Liver (tissue), 9 donors: ENCODE data around the gene RECQL5. TPM values are rescaled to one million over a fixed set of nuclear protein-coding genes. Genes with fewer than 3 reads are reported as not detected.

Source experiments
- DNase-seq: peaks from one replicate; pipeline ENCODE4 v3.0.0-alpha.2; 2017; ENCODE audit warnings: low spot score
- H3K27ac ChIP-seq, 2 donors: one replicate each; pipeline ENCODE4 v1.7.0; 2013; ENCODE audit warnings: inconsistent platforms in 2 of 2, low read length in 2 of 2, control low read depth in 1 of 2, low read depth in 1 of 2, mild to moderate bottlenecking in 1 of 2
- H3K27me3 ChIP-seq, 4 donors: one replicate each; pipeline versions ENCODE4 v1.6.1 to v1.7.0; 2013; ENCODE audit warnings: low read length in 3 of 4, inconsistent platforms in 1 of 4, mild to moderate bottlenecking in 1 of 4, moderate library complexity in 1 of 4; ENCODE audit not compliant: control insufficient read depth in 4 of 4, insufficient read depth in 4 of 4
- H3K36me3 ChIP-seq, 4 donors: one replicate each; pipeline versions ENCODE4 v1.6.1 to v1.7.0; 2013; ENCODE audit warnings: low read length in 3 of 4, mild to moderate bottlenecking in 3 of 4, low read depth in 1 of 4, moderate library complexity in 1 of 4; ENCODE audit not compliant: control insufficient read depth in 4 of 4, insufficient read depth in 3 of 4
- H3K4me1 ChIP-seq, 4 donors: one replicate each; pipeline versions ENCODE4 v1.6.1 to v1.7.0; 2013; ENCODE audit warnings: low read length in 3 of 4, mild to moderate bottlenecking in 3 of 4, moderate library complexity in 1 of 4; ENCODE audit not compliant: control insufficient read depth in 4 of 4, insufficient read depth in 4 of 4
- H3K4me3 ChIP-seq, 3 donors: one replicate each; pipeline versions ENCODE4 v1.6.1 to v1.7.0; 2013; ENCODE audit warnings: low read length in 3 of 3, control low read depth in 1 of 3, low read depth in 1 of 3, mild to moderate bottlenecking in 1 of 3
- H3K9ac ChIP-seq, 2 donors: one replicate each; pipeline ENCODE4 v1.7.0; 2013; ENCODE audit warnings: low read length in 2 of 2, mild to moderate bottlenecking in 2 of 2, moderate library complexity in 2 of 2, control low read depth in 1 of 2, low read depth in 1 of 2
- H3K9me3 ChIP-seq, 4 donors: one replicate each; pipeline versions ENCODE4 v1.6.1 to v1.7.0; 2013; ENCODE audit warnings: low read length in 3 of 4; ENCODE audit not compliant: control insufficient read depth in 4 of 4
- CTCF ChIP-seq: fragments of 150-350 bp; IDR thresholded peaks from 2 replicates; pipeline ENCODE4 v1.5.1; 2017; ENCODE audit warnings: improper control_type of control experiment, low read depth, low read length; ENCODE audit not compliant: missing input control
- EGR1 ChIP-seq, 2 donors: IDR thresholded peaks; 2 replicates each; pipeline ENCODE4 v1.6.1; 2016 to 2018; ENCODE audit warnings: antibody characterized with exemption in 2 of 2, low read depth in 2 of 2
- FOXA1 ChIP-seq: IDR thresholded peaks from 2 replicates; pipeline ENCODE4 v1.6.1; 2016; ENCODE audit warnings: antibody characterized with exemption
- GABPA ChIP-seq, 2 donors: IDR thresholded peaks in 1 of 2; conservative IDR thresholded peaks in 1 of 2; 2 replicates each; pipeline ENCODE4 v1.6.1; 2016; ENCODE audit warnings: antibody characterized with exemption in 2 of 2, mild to moderate bottlenecking in 1 of 2, moderate library complexity in 1 of 2
- HNF4A ChIP-seq, 2 donors: conservative IDR thresholded peaks; 2 replicates each; pipeline ENCODE4 v1.6.1; 2016; ENCODE audit warnings: antibody characterized with exemption in 2 of 2, mild to moderate bottlenecking in 2 of 2
- HNF4G ChIP-seq: IDR thresholded peaks from 2 replicates; pipeline ENCODE4 v1.6.1; 2016; ENCODE audit warnings: antibody characterized with exemption
- JUND ChIP-seq, 2 donors: IDR thresholded peaks; 2 replicates each; pipeline ENCODE4 v1.6.1; 2016; ENCODE audit warnings: antibody characterized with exemption in 2 of 2
- NR2F2 ChIP-seq: IDR thresholded peaks from 2 replicates; pipeline ENCODE4 v1.6.1; 2016; ENCODE audit warnings: antibody characterized with exemption
- RAD21 ChIP-seq, 2 donors: IDR thresholded peaks; 2 replicates each; pipeline ENCODE4 v1.6.1; 2016; ENCODE audit warnings: antibody characterized with exemption in 2 of 2, mild to moderate bottlenecking in 2 of 2
- RXRA ChIP-seq, 2 donors: IDR thresholded peaks; 2 replicates each; pipeline ENCODE4 v1.6.1; 2017 to 2018; ENCODE audit warnings: antibody characterized with exemption in 2 of 2, mild to moderate bottlenecking in 1 of 2
- SP1 ChIP-seq: IDR thresholded peaks from 2 replicates; pipeline ENCODE4 v1.6.1; 2018; ENCODE audit warnings: antibody characterized with exemption, mild to moderate bottlenecking
- TAF1 ChIP-seq: conservative IDR thresholded peaks from 2 replicates; pipeline ENCODE4 v1.6.1; 2016; ENCODE audit warnings: antibody characterized with exemption, mild to moderate bottlenecking
- YY1 ChIP-seq: IDR thresholded peaks from 2 replicates; pipeline ENCODE4 v1.6.1; 2016; ENCODE audit warnings: antibody characterized with exemption, mild to moderate bottlenecking
- ZBTB33 ChIP-seq: IDR thresholded peaks from 2 replicates; pipeline ENCODE4 v1.6.1; 2016; ENCODE audit warnings: antibody characterized with exemption
- WGBS: extraction: QIAGEN DNeasy Blood & Tissue Kit; methylation state at CpG from one replicate; pipeline ENCODE4 v1.1.7; 2013; 5-methylcytosine and 5-hydroxymethylcytosine counted together
- polyA plus RNA-seq, 2 donors: library from polyadenylated mRNA; stranded (reverse) in 1 of 2; unstranded in 1 of 2; fragments of 200-250 nt in 1 of 2; fragments of >200 nt in 1 of 2; fragmentation: Nextera tagmentation in 1 of 2; extraction: Ambion mirVana in 1 of 2; gene quantifications; one replicate each; pipeline versions ENCODE4 v1.2.1 to v1.2.3, GENCODE V29; 2013 to 2015
- total RNA-seq, 2 donors: library from RNA; depleted of rRNA; stranded (reverse); fragments of >200 nt; gene quantifications; one replicate each; pipeline ENCODE4 v1.2.3, GENCODE V29; 2014
- TF ChIP-seq, protein P1 (sequence below): IDR thresholded peaks from 2 replicates; pipeline ENCODE4 v1.6.1; 2016; ENCODE audit warnings: antibody characterized with exemption
- TF ChIP-seq, protein P2 (sequence below): IDR thresholded peaks from 2 replicates; pipeline ENCODE4 v1.6.1; 2016; ENCODE audit warnings: antibody characterized with exemption, mild to moderate bottlenecking
- TF ChIP-seq, protein P3 (sequence below): IDR thresholded peaks from 2 replicates; pipeline ENCODE4 v1.6.1; 2016; ENCODE audit warnings: antibody characterized with exemption
- donor health status: healthy.
- donor health status: healthy.
- donor health status: healthy.
- donor health status: healthy.
- donor health status: healthy.

The RECQL5 gene
- total and polyA plus RNA-seq, 4 donors: 8.3 to 15.1 (median 11.5) TPM

DNA sequence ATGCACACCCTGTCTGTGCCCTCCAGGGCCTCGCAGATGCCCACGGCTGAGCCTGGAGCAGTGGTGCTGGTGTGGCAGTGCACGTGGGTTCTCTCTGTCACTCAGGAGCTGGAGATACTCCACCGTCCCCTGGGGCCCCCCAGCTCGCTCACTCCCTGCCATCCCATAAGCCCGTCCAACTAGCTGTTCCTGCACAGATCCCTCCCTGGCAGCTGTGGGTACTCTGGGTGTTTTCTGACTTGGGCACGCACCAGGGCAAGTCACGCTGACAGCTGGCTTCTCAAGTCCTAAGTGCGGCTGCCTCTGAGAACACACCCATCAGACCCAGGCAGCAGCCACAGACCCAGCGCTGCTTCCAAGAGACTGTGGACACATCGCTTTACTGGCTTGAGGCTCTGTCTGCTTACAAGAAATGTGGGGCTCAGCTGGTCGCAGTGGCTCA lies 28.9 kb upstream of the RECQL5 start:
- no peak overlapping the region for H3K9ac ChIP-seq
- H3K9me3 ChIP-seq: no peaks in the 10 kb centered on the region
- no peaks in the 10 kb centered on the region for H3K27me3 ChIP-seq
- H3K4me3 ChIP-seq: no peak overlapping the region
- 87% methylated on average over 12 of the region's 12 CpGs for WGBS
- peaks cover 0 to 7% (median 2%) of the 10 kb centered on the region in 4 donors for H3K4me1 ChIP-seq
- H3K36me3 ChIP-seq: peaks cover 8 to 50% (median 20%) of the 10 kb centered on the region in 4 donors
- TF ChIP-seq, protein P1, sequence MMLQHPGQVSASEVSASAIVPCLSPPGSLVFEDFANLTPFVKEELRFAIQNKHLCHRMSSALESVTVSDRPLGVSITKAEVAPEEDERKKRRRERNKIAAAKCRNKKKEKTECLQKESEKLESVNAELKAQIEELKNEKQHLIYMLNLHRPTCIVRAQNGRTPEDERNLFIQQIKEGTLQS: no peak
- no peak for TF ChIP-seq CTCF
- TF ChIP-seq EGR1 (IDR thresholded peaks at IDR 0.05; ENCODE audit: low read depth in 2 of 2): no peak
- TF ChIP-seq, protein P2, sequence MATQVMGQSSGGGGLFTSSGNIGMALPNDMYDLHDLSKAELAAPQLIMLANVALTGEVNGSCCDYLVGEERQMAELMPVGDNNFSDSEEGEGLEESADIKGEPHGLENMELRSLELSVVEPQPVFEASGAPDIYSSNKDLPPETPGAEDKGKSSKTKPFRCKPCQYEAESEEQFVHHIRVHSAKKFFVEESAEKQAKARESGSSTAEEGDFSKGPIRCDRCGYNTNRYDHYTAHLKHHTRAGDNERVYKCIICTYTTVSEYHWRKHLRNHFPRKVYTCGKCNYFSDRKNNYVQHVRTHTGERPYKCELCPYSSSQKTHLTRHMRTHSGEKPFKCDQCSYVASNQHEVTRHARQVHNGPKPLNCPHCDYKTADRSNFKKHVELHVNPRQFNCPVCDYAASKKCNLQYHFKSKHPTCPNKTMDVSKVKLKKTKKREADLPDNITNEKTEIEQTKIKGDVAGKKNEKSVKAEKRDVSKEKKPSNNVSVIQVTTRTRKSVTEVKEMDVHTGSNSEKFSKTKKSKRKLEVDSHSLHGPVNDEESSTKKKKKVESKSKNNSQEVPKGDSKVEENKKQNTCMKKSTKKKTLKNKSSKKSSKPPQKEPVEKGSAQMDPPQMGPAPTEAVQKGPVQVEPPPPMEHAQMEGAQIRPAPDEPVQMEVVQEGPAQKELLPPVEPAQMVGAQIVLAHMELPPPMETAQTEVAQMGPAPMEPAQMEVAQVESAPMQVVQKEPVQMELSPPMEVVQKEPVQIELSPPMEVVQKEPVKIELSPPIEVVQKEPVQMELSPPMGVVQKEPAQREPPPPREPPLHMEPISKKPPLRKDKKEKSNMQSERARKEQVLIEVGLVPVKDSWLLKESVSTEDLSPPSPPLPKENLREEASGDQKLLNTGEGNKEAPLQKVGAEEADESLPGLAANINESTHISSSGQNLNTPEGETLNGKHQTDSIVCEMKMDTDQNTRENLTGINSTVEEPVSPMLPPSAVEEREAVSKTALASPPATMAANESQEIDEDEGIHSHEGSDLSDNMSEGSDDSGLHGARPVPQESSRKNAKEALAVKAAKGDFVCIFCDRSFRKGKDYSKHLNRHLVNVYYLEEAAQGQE: no peak
- TF ChIP-seq HNF4G: no peak
- no peak for TF ChIP-seq NR2F2
- no peak for TF ChIP-seq RAD21 (IDR thresholded peaks at IDR 0.05)
- TF ChIP-seq YY1: no peak
- TF ChIP-seq RXRA (IDR thresholded peaks at IDR 0.05): no peak
- no peak for TF ChIP-seq TAF1
- TF ChIP-seq, protein P3, sequence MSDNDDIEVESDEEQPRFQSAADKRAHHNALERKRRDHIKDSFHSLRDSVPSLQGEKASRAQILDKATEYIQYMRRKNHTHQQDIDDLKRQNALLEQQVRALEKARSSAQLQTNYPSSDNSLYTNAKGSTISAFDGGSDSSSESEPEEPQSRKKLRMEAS: no peak
- TF ChIP-seq HNF4A (conservative IDR thresholded peaks at IDR 0.05): no peak
- no peak for TF ChIP-seq JUND (IDR thresholded peaks at IDR 0.05)
- no peak overlapping the region for H3K27ac ChIP-seq
- DNase-seq: no peak

DNA sequence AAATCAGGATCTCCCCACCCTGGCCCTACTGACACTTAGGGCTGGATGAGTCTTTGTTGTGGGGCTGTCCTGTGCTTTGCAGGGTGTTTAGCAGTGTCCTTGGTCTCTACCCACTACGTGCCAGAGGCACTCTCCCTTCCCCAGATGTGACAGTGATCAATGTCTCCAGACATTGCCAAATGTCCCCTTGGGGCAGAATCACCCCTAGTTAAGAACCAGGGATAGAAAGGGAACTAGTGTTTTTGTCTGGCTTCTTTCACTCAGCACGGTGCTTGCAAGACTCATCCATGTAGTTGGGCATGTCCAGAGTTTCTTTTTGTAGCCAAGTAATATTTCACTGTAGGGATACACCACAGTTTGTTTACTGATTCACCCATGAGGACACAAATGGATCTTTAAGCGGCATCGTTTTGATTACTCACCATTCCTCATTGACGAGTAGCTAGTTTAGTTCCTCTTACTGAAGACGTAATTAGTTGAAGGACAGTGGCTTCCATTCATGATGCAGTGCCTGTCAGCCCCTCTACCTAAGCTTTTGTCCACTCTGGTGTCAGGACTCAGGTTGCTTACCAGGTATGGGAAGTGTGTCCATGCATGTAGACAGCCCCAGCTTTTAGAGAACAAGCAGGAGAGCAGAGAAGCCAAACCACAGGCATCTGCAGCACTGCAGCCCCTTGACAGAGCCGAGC lies 28.3 kb upstream of the RECQL5 start:
- H3K9ac ChIP-seq: no peak overlapping the region

More for the DNA sequence above, 28.3 kb upstream of the RECQL5 start:
- peaks cover 6 to 48% (median 15%) of the 10 kb centered on the region in 4 donors for H3K36me3 ChIP-seq
- no peaks in the 10 kb centered on the region for H3K9me3 ChIP-seq
- TF ChIP-seq JUND (IDR thresholded peaks at IDR 0.05): no peak
- no peak for TF ChIP-seq FOXA1
- TF ChIP-seq EGR1 (IDR thresholded peaks at IDR 0.05; ENCODE audit: low read depth in 2 of 2): no peak
- no peak for TF ChIP-seq SP1
- no peak for TF ChIP-seq CTCF
- no peak for TF ChIP-seq ZBTB33
- TF ChIP-seq YY1: no peak
- no peak for TF ChIP-seq RXRA (IDR thresholded peaks at IDR 0.05)
- no peak for TF ChIP-seq HNF4G
- no peak for TF ChIP-seq GABPA (IDR thresholded peaks at IDR 0.05 in 1 of 2, conservative IDR thresholded peaks at IDR 0.05 in 1 of 2)
- TF ChIP-seq, protein P1: no peak
- WGBS: 93% methylated on average over 7 of the region's 7 CpGs
- H3K4me1 ChIP-seq: peaks cover 0 to 7% (median 2%) of the 10 kb centered on the region in 4 donors
- DNase-seq: no peak
- no peaks in the 10 kb centered on the region for H3K27me3 ChIP-seq
- no peak overlapping the region for H3K27ac ChIP-seq
- no peak overlapping the region for H3K4me3 ChIP-seq
